C4-2B (cell line): Measurements from ENCODE around the gene BOK.
"Not testable (repeated sequence)": the region's sequence is repeated elsewhere in the genome, so short reads cannot be mapped to it uniquely, and the experiment has no call there.

Experiments
- H3K27ac ChIP-seq: fragments of 450-650 bp; 2 replicates; pipeline ENCODE4 v1.5.1; 2017
- CTCF ChIP-seq: fragments of 450-650 bp; conservative IDR thresholded peaks from 2 replicates; pipeline ENCODE4 v1.5.1; 2017; ENCODE audit warnings: mild to moderate bottlenecking
- ZFX ChIP-seq: fragments of 450-650 bp; IDR thresholded peaks from 2 replicates; pipeline ENCODE4 v1.6.1; 2017

Gene BOK

GRCh38 chr2:241565411-241565810 is 6.9 kb downstream of the BOK start:
- no peak for TF ChIP-seq CTCF
- TF ChIP-seq ZFX: no peak
- H3K27ac ChIP-seq: no peak overlapping the region

- H3K27ac ChIP-seq: not testable (repeated sequence)
Measured at GRCh38 chr2:241566021-241566420, 7.5 kb downstream of the BOK start.

GRCh38 chr2:241566468-241566867 is 7.9 kb downstream of the BOK start:
- TF ChIP-seq CTCF: no peak
- H3K27ac ChIP-seq: no peak overlapping the region

GRCh38 chr2:241567266-241567665 is 8.7 kb downstream of the BOK start:
- H3K27ac ChIP-seq: not testable (repeated sequence)

GRCh38 chr2:241567776-241568175 is 9.2 kb downstream of the BOK start:
- H3K27ac ChIP-seq: no peak overlapping the region
- TF ChIP-seq CTCF: no peak
- TF ChIP-seq ZFX: no peak

GRCh38 chr2:241568726-241569125 is 10.2 kb downstream of the BOK start:
- no peak for TF ChIP-seq ZFX
- TF ChIP-seq CTCF: no peak
- no peak overlapping the region for H3K27ac ChIP-seq

- no peak overlapping the region for H3K27ac ChIP-seq
- TF ChIP-seq ZFX (no peak), CTCF (no peak)
Measured at GRCh38 chr2:241569831-241570281, 11.3 kb downstream of the BOK start.

GRCh38 chr2:241570961-241571581 is 12.5 kb downstream of the BOK start:
- H3K27ac ChIP-seq: no peak overlapping the region
- TF ChIP-seq CTCF (no peak), ZFX (no peak)
